PC-9 (cell line): ENCODE data around the gene PACRGL. TPM values are rescaled to one million over a fixed set of nuclear protein-coding genes. Genes with fewer than 3 reads are reported as not detected.

Experiments
- BruUV-seq: library from RNA; stranded (reverse); fragments of 400-500 nt; replicated peaks from 2 replicates; lab custom pipeline; 2021; lab: Mats Ljungman, UMichigan
- CTCF ChIA-PET: fragments of 300-600 bp; sonication (Branson Sonifier 250); formaldehyde crosslinking; loops from one replicate; lab custom pipeline; 2022; ENCODE audit warnings: antibody characterized with exemption; lab: Charles Lee
- POLR2A ChIA-PET: fragments of 300-600 bp; sonication (Branson Sonifier 250); formaldehyde crosslinking; loops from one replicate; lab custom pipeline; 2022; ENCODE audit warnings: antibody characterized with exemption; ENCODE audit not compliant: unreplicated experiment; lab: Charles Lee
- DNase-seq, 2 experiments: peaks; one replicate each; pipeline versions ENCODE4 v3.0.0 to v3.0.0-alpha.2; 2015 to 2022; ENCODE audit warnings: mixed read lengths in 1 of 2
- H2AFZ ChIP-seq: fragments of 200-600 bp; sonication (generic); 2 replicates; pipeline ENCODE4 v1.8.1; 2017; ENCODE audit warnings: antibody characterized with exemption
- H3F3A ChIP-seq: fragments of 200-600 bp; sonication (generic); 2 replicates; pipeline ENCODE4 v1.8.1; 2017; ENCODE audit warnings: antibody characterized with exemption, mild to moderate bottlenecking, low read depth; ENCODE audit not compliant: insufficient read depth
- H3K27ac ChIP-seq: fragments of 200-600 bp; sonication (generic); 2 replicates; pipeline ENCODE4 v1.6.1; 2016; ENCODE audit warnings: mixed run types
- H3K27me3 ChIP-seq: fragments of 200-600 bp; sonication (generic); 2 replicates; pipeline ENCODE4 v1.6.1; 2016; ENCODE audit warnings: low read depth, mixed run types; ENCODE audit not compliant: insufficient read depth
- H3K36me3 ChIP-seq: fragments of 200-600 bp; sonication (generic); 2 replicates; pipeline ENCODE4 v1.6.1; 2016; ENCODE audit warnings: low read depth, mixed run types
- H3K4me1 ChIP-seq: fragments of 200-600 bp; sonication (generic); replicated peaks from 2 replicates; pipeline ENCODE4 v1.6.1; 2016; ENCODE audit warnings: mixed run types; ENCODE audit not compliant: insufficient read depth
- H3K4me2 ChIP-seq: fragments of 200-600 bp; sonication (generic); 2 replicates; pipeline ENCODE4 v1.6.1; 2017; ENCODE audit warnings: mixed run types
- H3K4me3 ChIP-seq: fragments of 200-600 bp; sonication (generic); 2 replicates; pipeline ENCODE4 v1.6.1; 2016; ENCODE audit warnings: mixed run types
- H3K79me2 ChIP-seq: fragments of 200-600 bp; sonication (generic); 2 replicates; pipeline ENCODE4 v1.6.1; 2017; ENCODE audit warnings: low read depth, mixed run types
- H3K9me2 ChIP-seq: fragments of 200-600 bp; sonication (generic); 2 replicates; pipeline ENCODE4 v1.8.1; 2017; ENCODE audit warnings: mild to moderate bottlenecking; ENCODE audit not compliant: insufficient read depth
- H3K9me3 ChIP-seq: fragments of 200-600 bp; sonication (generic); 2 replicates; pipeline ENCODE4 v1.8.1; 2016; ENCODE audit warnings: low read depth; ENCODE audit not compliant: insufficient read depth
- H4K20me1 ChIP-seq: fragments of 200-600 bp; sonication (generic); 2 replicates; pipeline ENCODE4 v1.8.1; 2017; ENCODE audit not compliant: insufficient read depth
- EZH2 ChIP-seq: fragments of 200-600 bp; sonication (generic); IDR thresholded peaks from 2 replicates; pipeline ENCODE4 v1.8.0; 2017; ENCODE audit warnings: antibody characterized with exemption, low read depth
- intact Hi-C: fragments of 100-400 bp; cut with micrococcal nuclease; formaldehyde crosslinking; loops from one replicate; pipeline ENCODE4 v1.10.0; 2022; ENCODE audit not compliant: unreplicated experiment
- total RNA-seq: library from RNA; stranded (reverse); gene quantifications from 2 replicates; pipeline ENCODE4 v1.2.3, GENCODE V29; 2021
- TF ChIP-seq, protein P1 (sequence below): fragments of 200-600 bp; sonication (generic); conservative IDR thresholded peaks from 2 replicates; pipeline ENCODE4 v1.6.1; 2017; ENCODE audit warnings: mixed run types, antibody characterized with exemption, mild to moderate bottlenecking, moderate library complexity

Gene PACRGL
- total RNA-seq, 1 experiment from 2014 or later: 23.0 TPM

DNA sequence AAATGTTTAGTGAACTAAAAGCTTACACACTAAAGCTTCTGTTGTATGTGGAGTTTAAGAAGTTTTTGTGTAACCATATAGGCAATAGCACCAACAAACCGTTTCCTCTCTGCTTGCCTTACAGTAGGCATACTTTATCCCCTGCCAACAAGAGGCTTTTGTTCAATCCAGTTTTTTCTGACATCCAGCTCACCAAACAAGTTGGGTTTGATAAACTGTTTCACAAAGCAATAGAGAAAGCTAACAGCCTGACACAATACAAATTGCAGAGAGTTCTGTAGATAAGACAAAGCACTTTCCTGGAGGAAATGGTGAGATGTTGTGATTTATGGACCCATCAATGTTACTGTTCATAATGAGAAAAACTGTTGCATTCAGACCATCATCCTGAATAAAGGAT lies 53.8 kb downstream of the PACRGL start:
- no peaks in the 10 kb centered on the region for H3K4me1 ChIP-seq
- H2AFZ ChIP-seq: no peak overlapping the region
- H4K20me1 ChIP-seq: no peaks in the 10 kb centered on the region
- TF ChIP-seq, protein P1, sequence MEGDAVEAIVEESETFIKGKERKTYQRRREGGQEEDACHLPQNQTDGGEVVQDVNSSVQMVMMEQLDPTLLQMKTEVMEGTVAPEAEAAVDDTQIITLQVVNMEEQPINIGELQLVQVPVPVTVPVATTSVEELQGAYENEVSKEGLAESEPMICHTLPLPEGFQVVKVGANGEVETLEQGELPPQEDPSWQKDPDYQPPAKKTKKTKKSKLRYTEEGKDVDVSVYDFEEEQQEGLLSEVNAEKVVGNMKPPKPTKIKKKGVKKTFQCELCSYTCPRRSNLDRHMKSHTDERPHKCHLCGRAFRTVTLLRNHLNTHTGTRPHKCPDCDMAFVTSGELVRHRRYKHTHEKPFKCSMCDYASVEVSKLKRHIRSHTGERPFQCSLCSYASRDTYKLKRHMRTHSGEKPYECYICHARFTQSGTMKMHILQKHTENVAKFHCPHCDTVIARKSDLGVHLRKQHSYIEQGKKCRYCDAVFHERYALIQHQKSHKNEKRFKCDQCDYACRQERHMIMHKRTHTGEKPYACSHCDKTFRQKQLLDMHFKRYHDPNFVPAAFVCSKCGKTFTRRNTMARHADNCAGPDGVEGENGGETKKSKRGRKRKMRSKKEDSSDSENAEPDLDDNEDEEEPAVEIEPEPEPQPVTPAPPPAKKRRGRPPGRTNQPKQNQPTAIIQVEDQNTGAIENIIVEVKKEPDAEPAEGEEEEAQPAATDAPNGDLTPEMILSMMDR: no peak
- TF ChIP-seq EZH2: no peak
- no TSS peak for BruUV-seq
- H3K79me2 ChIP-seq: no peaks in the 10 kb centered on the region
- no peak overlapping the region for H3K27ac ChIP-seq
- H3F3A ChIP-seq: no peaks in the 10 kb centered on the region
- H3K27me3 ChIP-seq: no peaks in the 10 kb centered on the region
- H3K4me3 ChIP-seq: no peak overlapping the region
- DNase-seq: no peak
- ChIA-PET CTCF (no interaction called here), POLR2A (no interaction called here)
- no peaks in the 10 kb centered on the region for H3K36me3 ChIP-seq
- H3K9me2 ChIP-seq: no peaks in the 10 kb centered on the region
- no peaks in the 10 kb centered on the region for H3K9me3 ChIP-seq
- intact Hi-C loops: no loop called here
- H3K4me2 ChIP-seq: no peak overlapping the region

DNA sequence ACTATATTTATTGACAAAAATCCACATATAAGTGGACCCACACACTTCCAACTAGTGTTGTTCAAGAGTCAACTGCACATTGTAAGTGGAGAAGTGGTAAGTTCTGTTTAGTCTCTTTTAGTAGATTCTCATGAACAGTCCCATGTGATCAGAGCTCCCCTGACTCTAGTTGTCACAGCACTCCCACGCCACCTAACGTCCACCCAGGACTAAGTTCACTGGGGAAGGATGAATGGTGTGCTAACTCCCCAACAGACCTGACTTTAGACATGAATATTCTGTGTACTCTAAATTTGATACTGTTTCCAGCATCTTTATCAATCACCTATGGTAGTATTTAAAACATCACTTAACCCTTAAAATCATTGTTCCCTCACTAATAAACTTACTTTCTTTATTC lies 59.8 kb downstream of the PACRGL start:
- Histone ChIP-seq H3K27ac (no peak overlapping the region), H3K4me1 (no peaks in the 10 kb centered on the region), H3K9me3 (no peaks in the 10 kb centered on the region), H3K4me3 (no peak overlapping the region), H2AFZ (no peak overlapping the region), H3K4me2 (no peak overlapping the region), H3F3A (no peaks in the 10 kb centered on the region), H3K36me3 (no peaks in the 10 kb centered on the region), H3K79me2 (no peaks in the 10 kb centered on the region), H3K27me3 (no peaks in the 10 kb centered on the region), H3K9me2 (no peaks in the 10 kb centered on the region), H4K20me1 (no peaks in the 10 kb centered on the region)
- CTCF ChIA-PET: no interaction called here
- intact Hi-C loops: no loop called here
- TF ChIP-seq EZH2: no peak
- TF ChIP-seq, protein P1: no peak
- DNase-seq: no peak
- no TSS peak for BruUV-seq
- POLR2A ChIA-PET: no interaction called here

DNA sequence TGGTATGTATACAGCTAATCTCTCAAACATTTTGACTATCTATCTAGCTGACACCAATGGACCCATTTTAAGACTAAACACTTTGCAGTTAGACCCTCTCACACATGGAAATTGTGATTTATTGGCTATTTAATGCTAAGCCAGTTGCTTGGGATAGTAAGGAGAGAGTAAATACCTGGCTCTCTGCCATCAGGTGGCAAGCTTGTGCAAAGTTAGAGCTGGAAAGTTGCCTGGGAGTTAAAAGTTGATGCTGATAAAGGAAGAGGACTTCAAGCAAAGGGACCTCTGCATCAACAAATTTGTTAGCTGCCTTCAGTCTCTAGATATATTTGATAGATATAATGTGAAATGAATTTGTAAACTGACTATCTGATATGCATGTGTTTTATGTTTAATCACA lies 61.1 kb downstream of the PACRGL start:
- Histone ChIP-seq H3K27me3 (no peaks in the 10 kb centered on the region), H2AFZ (no peak overlapping the region), H3K36me3 (no peaks in the 10 kb centered on the region), H3K9me3 (no peaks in the 10 kb centered on the region), H3F3A (no peaks in the 10 kb centered on the region), H3K4me1 (no peaks in the 10 kb centered on the region), H3K4me3 (no peak overlapping the region), H3K27ac (no peak overlapping the region), H3K4me2 (no peak overlapping the region), H3K9me2 (no peaks in the 10 kb centered on the region), H3K79me2 (no peaks in the 10 kb centered on the region), H4K20me1 (no peaks in the 10 kb centered on the region)
- no peak for TF ChIP-seq EZH2
- TF ChIP-seq, protein P1: no peak
- DNase-seq: no peak
- ChIA-PET CTCF (no interaction called here), POLR2A (no interaction called here)
- no TSS peak for BruUV-seq
- intact Hi-C loops: no loop called here
